ENCODE data around the gene PRKAR1A.

- TF ChIP-seq CTCF (IDR thresholded peaks at IDR 0.05 in 8 of 11, conservative IDR thresholded peaks at IDR 0.05 in 3 of 11): no peak
- TF ChIP-seq POLR2AphosphoS5 (IDR thresholded peaks at IDR 0.05): no peak
- TF ChIP-seq POLR2A (IDR thresholded peaks at IDR 0.05): no peak
Observed at GRCh38 chr17:68501074-68501473, 11.2 kb upstream of the PRKAR1A start.
